NCI-H2196 treated with DMSO at 0.1 percent for 48 hours (cell line): ENCODE data around the gene BHMT.
"Not testable (repeated sequence)": the region's sequence is repeated elsewhere in the genome, so short reads cannot be mapped to it uniquely, and the experiment has no call there.

Experiments used
- DNase-seq: peaks from one replicate; lab custom pipeline; 2025; ENCODE audit not compliant: unreplicated experiment; lab: John Stamatoyannopoulos, UW

The BHMT gene

GRCh38 chr5:79109527-79110492 lies 1.8 kb upstream of the BHMT start:
- DNase-seq = no peak

GRCh38 chr5:79111960-79112702 lies 522 bp downstream of the BHMT start:
- no peak for DNase-seq

DNA sequence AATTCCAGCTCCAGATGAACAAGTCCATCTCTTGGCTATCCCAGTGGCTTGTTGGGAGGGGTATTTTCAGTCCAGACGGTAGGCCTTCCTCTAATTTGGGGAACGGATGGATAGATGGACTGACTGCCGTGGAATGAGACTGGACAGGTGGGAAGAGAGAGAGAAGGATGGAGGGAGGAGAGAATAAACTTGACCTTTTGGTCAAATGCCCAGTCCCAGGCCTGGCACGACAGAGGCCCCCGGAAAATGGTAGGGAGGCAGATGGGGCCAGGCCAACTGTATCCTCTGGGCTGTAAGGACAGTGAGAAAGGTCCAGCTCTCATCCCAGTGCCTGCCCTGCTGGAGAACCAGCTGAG lies 1.1 kb downstream of the BHMT start:
- DNase-seq = no peak

DNA sequence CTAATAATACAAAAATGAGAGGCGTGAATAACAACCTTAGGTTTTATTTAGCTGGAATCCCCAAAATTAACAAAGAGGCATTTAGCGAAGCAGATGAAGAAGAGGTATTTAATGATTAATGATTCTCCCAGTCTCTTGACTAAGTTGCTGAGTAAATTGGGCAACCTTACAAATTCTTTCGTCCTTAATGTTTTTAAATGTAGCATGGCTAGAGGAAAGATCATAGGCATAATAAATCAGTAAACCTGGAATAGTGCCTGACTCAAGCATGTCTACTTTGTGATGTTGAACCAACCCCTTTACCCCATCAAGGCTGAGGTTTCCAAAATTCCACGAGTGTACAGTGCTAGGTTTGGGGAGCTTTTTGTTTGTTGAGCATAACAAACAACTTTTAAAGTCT lies 7.9 kb downstream of the BHMT start:
- DNase-seq = no peak

DNA sequence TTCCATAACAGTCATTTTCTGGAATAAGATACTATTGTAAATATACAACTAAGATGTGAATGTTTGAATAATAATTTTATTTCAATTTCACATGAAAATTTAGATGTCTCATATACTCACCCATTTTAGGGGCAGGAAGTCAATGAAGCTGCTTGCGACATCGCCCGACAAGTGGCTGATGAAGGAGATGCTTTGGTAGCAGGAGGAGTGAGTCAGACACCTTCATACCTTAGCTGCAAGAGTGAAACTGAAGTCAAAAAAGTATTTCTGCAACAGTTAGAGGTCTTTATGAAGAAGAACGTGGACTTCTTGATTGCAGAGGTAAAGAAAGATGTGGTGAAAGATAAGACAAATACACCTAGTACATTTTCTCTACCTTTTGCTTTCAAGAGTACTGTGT lies 8.6 kb downstream of the BHMT start:
- DNase-seq = no peak

- DNase-seq = no peak
Measured at GRCh38 chr5:79122973-79123372, 11.4 kb downstream of the BHMT start.

GRCh38 chr5:79124607-79125006 lies 13.0 kb downstream of the BHMT start:
- no peak for DNase-seq

DNA sequence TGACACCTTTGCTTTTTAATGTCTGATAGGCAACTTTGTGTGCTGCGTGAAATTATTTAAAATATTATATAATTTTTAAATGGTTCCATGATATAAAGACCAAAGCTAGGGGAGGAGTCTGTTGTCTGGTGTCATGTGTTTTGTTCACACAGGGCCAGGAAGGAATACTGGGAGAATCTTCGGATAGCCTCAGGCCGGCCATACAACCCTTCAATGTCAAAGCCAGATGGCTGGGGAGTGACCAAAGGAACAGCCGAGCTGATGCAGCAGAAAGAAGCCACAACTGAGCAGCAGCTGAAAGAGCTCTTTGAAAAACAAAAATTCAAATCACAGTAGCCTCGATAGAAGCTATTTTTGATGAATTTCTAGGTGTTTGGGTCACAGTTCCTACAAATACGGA lies 19.2 kb downstream of the BHMT start:
- DNase-seq = no peak

DNA sequence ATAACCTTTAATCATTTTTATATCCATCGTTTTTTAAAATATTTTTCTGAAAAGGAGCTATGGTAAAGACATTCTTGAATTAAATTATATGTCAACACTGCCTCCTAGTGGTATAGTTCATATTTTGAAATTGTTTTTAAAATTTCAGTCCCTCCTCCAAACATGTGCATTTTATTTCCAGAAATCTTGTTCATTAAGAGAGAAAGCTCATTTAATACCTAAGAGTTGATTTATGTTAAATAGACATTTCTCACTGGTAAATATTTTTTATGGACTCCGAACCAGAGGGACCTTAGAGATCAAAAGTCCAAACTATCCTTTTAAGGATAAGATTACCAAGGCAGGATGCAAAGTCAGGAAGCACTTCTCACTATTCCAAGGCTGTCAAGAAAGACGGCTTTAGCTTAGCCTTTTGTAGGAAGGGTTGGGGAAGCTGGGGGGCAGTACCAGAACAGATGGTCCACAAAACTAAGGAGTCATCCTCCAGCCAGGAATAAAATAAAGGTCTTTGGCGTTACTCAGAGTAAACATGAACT lies 21.6 kb downstream of the BHMT start:
- DNase-seq = no peak

GRCh38 chr5:79133657-79134451 lies 22.2 kb downstream of the BHMT start:
- peak; percentile 13 for DNase-seq

GRCh38 chr5:79135790-79136553 lies 24.4 kb downstream of the BHMT start:
- no peak for DNase-seq

DNA sequence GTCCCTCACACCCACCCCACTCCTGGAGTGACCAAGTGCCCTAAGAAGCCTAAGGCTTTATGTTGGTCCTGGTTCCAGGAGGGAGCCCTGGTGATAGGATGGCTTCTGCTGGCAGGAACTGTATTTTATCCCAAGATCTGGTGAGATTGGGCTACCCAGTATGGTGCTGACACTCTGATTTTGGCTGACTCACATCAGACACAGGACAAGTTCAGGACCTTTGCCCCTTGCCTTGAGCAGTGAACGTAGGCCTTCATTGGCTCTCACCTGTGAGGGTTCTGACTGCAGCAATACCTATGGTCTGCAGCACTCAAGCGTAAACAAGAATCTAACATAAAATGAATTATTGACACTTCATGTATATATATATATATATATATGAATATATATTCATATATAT lies 25.0 kb downstream of the BHMT start:
- DNase-seq = no peak

DNA sequence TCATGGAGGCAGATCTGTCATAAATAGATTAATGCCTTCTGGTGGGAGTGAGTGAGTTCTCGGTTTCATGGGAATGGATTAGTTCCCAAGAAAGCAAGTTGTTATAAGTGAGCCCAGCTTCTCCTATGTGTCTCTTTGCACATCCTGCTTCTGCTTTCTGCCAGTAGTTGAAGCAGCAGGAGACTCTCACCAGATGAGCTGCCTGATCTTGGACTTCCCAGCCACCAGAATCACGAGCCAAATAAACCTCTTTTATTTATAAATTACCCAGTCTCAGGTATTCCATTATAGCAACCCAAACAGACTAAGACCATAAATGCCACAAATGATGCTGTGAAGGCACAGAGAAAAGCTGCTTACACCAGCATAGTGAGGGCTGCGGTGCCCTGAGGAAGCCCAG lies 28.9 kb downstream of the BHMT start:
- DNase-seq = no peak

DNA sequence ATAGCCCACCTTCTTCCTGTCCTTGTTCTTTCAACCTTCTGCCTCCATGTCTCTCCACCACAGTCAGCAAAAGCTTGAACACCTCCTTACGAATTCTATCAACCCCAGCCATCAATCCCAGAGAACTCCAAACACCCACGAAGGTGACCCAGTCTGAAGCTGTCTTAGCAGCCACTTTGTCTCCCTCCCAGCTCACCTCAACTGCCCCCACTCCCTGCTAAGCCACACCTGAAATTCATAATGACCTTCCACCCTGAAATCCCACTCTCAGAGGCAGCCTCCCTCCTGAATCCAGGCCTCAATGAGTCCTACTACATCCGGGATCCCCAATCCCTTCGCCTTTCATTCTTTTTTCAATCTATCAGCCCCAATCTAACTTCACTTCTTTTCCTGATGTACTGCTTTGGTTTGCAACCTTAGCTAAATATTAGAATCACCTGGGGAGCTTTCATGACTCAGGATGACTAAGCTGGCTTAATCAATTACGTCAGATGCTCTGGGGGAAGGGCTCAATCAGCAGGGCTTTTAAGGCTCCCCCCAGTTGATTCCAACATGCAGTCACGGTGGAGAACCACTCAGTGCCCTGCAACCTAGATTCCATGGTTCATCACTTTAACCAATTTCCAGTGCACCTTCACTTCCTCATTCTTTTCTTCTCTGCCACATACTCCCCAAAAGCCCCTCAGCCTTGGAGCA lies 32.2 kb downstream of the BHMT start:
- DNase-seq = no peak

DNA sequence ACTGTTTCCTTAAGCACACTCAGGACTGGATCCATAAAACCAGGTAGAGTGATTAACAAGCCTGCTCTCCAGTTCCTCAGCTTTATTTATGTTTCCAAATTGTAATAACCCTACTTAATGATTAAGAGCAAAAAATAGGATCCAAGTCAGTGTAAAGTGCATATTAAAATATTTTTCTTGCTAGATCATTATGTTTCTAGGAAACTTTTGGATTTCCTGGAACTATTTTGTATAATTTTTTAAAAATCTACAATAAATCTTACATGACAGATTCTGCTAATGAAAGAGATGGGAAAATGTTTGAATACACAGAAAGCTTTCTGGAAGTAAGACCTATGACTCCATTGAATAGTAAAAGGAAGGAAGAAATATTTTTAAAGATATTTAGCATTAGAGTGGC lies 35.5 kb downstream of the BHMT start:
- DNase-seq = no peak

DNA sequence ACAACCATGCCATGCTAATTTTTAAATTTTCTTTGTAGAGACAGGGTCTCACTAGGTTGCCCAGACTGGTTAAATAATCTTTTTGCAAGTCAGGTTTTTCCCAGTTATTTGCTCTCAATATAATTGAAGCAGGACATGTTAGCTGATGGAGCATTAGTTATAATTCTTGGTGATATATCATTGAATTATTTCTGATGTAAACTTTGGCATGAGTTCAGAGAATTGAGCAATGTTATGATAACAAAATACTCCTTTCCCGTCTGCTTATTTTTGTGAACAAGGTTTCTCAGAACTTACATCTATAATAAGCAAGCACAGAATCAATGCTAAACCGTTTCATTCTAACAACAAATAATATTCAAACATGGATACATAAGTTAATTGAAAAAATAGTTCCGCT lies 37.8 kb downstream of the BHMT start:
- DNase-seq = no peak

DNA sequence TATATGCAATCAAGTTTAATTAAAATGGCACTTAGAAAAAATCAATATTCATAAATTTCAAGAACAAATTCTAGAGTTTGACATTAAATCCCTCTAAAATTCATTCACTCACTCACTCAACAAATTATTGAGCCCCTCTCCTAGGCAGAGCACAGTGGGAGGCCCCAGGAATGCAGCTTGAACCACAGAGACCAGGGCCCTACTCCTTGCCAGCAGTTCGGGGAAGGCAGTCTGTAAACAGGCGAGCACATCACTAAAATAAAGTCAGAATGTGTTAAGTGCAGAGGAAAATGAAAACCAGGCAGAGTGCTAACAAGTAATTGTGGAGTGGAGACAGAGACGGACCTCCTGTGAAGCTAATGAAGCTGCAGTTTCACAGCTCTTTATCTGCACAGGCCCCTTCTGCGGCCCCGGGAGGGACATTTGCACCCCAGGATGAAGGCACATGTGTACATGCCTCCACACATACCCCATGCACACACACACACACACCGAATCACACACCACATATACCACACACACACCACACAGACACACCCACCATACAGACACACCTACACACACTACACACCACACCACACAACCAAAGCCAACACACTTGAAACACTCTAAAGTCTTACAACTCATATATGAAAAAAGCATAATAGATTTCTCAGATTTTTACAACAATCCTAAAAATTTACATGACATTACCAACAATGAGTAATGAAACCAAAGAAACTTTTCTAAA lies 40.5 kb downstream of the BHMT start:
- no peak for DNase-seq

DNA sequence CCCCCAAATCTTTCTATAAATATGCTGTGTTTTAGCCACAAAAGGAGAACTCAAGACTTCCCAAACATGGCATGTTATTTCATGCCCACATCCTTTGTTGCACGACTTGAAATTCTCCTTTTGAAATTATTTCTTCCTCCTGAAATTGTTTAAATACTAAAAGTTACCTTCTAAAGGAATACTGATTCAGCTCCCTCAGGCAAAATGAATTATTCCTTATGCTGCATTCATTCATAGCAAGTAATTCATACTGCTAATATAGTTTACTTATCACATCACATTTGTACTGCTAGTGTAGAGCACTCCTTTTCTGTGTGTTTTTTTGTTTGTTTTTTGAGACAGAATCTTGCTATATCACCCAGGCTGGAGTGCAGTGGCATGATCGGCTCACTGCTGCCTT lies 45.7 kb downstream of the BHMT start:
- no peak for DNase-seq

DNA sequence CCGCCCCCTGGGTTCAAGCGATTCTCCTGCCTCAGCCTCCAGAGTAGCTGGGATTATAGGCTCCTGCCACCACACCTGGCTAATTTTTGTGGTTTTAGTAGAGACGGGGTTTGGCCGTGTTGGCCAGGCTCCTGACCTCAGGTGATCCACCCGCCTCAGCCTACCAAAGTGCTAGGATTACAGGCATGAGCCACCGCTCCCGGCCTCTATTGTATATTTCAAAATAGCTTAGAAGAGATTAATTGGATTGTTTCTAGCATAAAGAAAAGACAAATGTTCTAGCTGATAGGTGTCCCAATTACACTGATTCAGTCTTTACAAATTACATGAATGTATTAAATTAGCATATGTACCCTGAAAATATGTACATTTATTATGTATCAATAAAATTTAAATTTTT lies 50.0 kb downstream of the BHMT start:
- not testable (repeated sequence) for DNase-seq
